Measurements from ENCODE around the gene IRF2. TPM values are rescaled to one million over a fixed set of nuclear protein-coding genes. Genes with fewer than 3 reads are reported as not detected.

The IRF2 gene
- polyA plus RNA-seq, 2 donors: 10.9 to 14.3 TPM

GRCh38 chr4:184398741-184399511 is 75.4 kb downstream of the IRF2 start:
- Histone ChIP-seq H3K27ac (ENCODE audit: low read depth in 2 of 2, low read length in 1 of 2) (no peak overlapping the region), H3K27me3 (ENCODE audit: control insufficient read depth in 1 of 2, insufficient read depth in 2 of 2, low read length in 2 of 2) (no peaks in the 10 kb centered on the region), H3K36me3 (ENCODE audit: control insufficient read depth in 2 of 2, insufficient read depth in 2 of 2, low read length in 1 of 2) (peaks cover 0 to 11% of the 10 kb centered on the region in 2 donors), H3K9me3 (ENCODE audit: control insufficient read depth in 2 of 2, insufficient read depth in 1 of 2, low read depth in 1 of 2, low read length in 1 of 2) (no peaks in the 10 kb centered on the region), H3K4me3 (ENCODE audit: low read depth in 1 of 2, low read length in 2 of 2) (no peak overlapping the region), H3K4me1 (ENCODE audit: control insufficient read depth in 2 of 2, insufficient read depth in 2 of 2, low read length in 1 of 2) (no peaks in the 10 kb centered on the region)
- 96 to 98% methylated on average over 24 of the region's 24 CpGs for WGBS, 2 donors

DNA sequence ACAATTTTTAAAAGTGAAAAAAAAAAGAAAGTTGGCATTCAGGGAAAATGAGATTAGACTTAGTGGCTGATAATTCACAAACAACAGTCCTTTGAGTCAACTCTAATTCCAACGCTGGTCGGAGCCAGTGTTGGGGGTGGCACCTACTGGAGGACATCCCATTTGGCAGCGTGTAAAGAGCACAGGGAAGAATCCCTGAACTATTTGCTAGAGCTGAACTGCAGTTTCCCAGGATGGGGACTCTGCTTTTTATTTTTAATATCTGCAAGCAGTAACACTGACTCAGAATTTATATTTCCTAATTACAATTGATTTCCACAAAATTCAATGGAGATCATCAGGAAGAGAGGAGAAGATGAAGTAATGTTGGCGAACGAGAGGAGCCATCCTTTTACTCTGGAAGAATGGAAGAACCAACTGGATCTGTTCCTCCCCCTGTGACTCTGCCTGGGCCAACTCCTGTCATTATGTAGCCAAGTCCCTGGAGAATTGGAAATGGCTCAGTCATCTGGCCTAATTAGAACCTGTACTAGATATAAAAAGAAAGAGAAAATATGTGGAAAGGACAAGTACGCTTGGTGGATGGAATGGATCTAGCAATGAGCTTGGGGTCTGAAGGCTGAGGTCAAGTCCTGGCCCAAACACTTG is 76.7 kb downstream of the IRF2 start:
- 71 to 76% methylated on average over 6 of the region's 6 CpGs for WGBS, 2 donors
- no peak overlapping the region for H3K4me3 ChIP-seq (ENCODE audit: low read depth in 1 of 2, low read length in 2 of 2)
- H3K4me1 ChIP-seq (ENCODE audit: control insufficient read depth in 2 of 2, insufficient read depth in 2 of 2, low read length in 1 of 2): no peaks in the 10 kb centered on the region
- H3K9me3 ChIP-seq (ENCODE audit: control insufficient read depth in 2 of 2, insufficient read depth in 1 of 2, low read depth in 1 of 2, low read length in 1 of 2): no peaks in the 10 kb centered on the region
- no peaks in the 10 kb centered on the region for H3K27me3 ChIP-seq (ENCODE audit: control insufficient read depth in 1 of 2, insufficient read depth in 2 of 2, low read length in 2 of 2)
- H3K36me3 ChIP-seq (ENCODE audit: control insufficient read depth in 2 of 2, insufficient read depth in 2 of 2, low read length in 1 of 2): peaks cover 0 to 15% of the 10 kb centered on the region in 2 donors
- no peak overlapping the region for H3K27ac ChIP-seq (ENCODE audit: low read depth in 2 of 2, low read length in 1 of 2)

DNA sequence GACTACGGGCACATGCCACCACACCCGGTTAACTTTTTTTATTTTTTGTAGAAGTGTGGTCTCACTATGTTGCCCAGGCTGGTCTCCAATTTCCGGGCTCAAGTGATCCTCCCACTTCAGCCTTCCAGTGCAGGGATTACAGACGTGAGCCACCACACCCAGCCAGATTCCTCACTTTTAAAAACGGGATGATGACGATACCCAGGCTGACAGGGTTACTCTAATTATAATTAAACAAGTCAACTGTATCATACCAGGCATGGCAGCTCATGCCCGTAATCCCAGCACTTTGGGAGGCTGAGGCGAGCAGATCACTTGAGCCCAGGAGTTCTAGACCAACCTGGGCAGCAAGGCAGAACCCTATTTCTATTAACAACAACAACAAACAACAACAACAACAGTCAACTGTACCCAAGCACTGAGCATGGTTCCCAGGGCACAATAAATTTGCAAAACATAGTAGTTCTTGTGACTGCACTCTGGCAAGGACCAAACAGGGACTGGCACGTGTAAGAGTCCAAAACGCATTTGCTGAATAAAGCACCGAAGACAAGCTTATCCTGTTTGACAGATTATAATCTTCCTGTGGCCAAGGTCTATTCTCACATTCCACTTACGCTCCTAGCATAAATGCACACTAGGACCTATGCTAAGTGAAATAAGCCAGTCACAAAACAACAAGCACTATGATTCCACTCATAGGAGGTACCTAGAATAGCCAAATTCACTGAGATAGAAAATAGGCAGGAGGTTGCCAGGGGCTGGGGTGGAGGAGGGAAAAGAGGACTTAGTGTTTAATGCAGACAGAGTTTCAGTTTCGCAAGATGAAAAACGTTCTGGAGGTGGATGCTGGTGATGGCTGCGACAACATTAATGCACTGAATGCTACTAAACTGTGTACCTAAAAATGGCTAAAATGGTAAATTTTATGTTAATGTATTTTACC is 77.5 kb downstream of the IRF2 start:
- Histone ChIP-seq H3K4me3 (ENCODE audit: low read depth in 1 of 2, low read length in 2 of 2) (no peak overlapping the region), H3K36me3 (ENCODE audit: control insufficient read depth in 2 of 2, insufficient read depth in 2 of 2, low read length in 1 of 2) (peaks cover 3 to 13% of the 10 kb centered on the region in 2 donors), H3K27me3 (ENCODE audit: control insufficient read depth in 1 of 2, insufficient read depth in 2 of 2, low read length in 2 of 2) (no peaks in the 10 kb centered on the region), H3K4me1 (ENCODE audit: control insufficient read depth in 2 of 2, insufficient read depth in 2 of 2, low read length in 1 of 2) (no peaks in the 10 kb centered on the region), H3K27ac (ENCODE audit: low read depth in 2 of 2, low read length in 1 of 2) (peak overlapping the region; percentile 26 to 29), H3K9me3 (ENCODE audit: control insufficient read depth in 2 of 2, insufficient read depth in 1 of 2, low read depth in 1 of 2, low read length in 1 of 2) (no peaks in the 10 kb centered on the region)
- 69 to 74% methylated on average over 15 of the region's 15 CpGs for WGBS, 2 donors

- Histone ChIP-seq H3K9me3 (ENCODE audit: control insufficient read depth in 2 of 2, insufficient read depth in 1 of 2, low read depth in 1 of 2, low read length in 1 of 2) (no peaks in the 10 kb centered on the region), H3K4me3 (ENCODE audit: low read depth in 1 of 2, low read length in 2 of 2) (no peak overlapping the region), H3K4me1 (ENCODE audit: control insufficient read depth in 2 of 2, insufficient read depth in 2 of 2, low read length in 1 of 2) (no peaks in the 10 kb centered on the region), H3K36me3 (ENCODE audit: control insufficient read depth in 2 of 2, insufficient read depth in 2 of 2, low read length in 1 of 2) (peaks cover 7 to 17% of the 10 kb centered on the region in 2 donors), H3K27me3 (ENCODE audit: control insufficient read depth in 1 of 2, insufficient read depth in 2 of 2, low read length in 2 of 2) (no peaks in the 10 kb centered on the region), H3K27ac (ENCODE audit: low read depth in 2 of 2, low read length in 1 of 2) (peak overlapping the region in 1 of 2 donors; percentile 26)
- 83 to 90% methylated on average over 14 of the region's 14 CpGs for WGBS, 2 donors
Measured at GRCh38 chr4:184395971-184396391, 78.4 kb downstream of the IRF2 start.

- Histone ChIP-seq H3K36me3 (ENCODE audit: control insufficient read depth in 2 of 2, insufficient read depth in 2 of 2, low read length in 1 of 2) (peaks cover 7 to 22% of the 10 kb centered on the region in 2 donors), H3K27ac (ENCODE audit: low read depth in 2 of 2, low read length in 1 of 2) (no peak overlapping the region)
Measured at GRCh38 chr4:184395451-184395917, 78.9 kb downstream of the IRF2 start.

DNA sequence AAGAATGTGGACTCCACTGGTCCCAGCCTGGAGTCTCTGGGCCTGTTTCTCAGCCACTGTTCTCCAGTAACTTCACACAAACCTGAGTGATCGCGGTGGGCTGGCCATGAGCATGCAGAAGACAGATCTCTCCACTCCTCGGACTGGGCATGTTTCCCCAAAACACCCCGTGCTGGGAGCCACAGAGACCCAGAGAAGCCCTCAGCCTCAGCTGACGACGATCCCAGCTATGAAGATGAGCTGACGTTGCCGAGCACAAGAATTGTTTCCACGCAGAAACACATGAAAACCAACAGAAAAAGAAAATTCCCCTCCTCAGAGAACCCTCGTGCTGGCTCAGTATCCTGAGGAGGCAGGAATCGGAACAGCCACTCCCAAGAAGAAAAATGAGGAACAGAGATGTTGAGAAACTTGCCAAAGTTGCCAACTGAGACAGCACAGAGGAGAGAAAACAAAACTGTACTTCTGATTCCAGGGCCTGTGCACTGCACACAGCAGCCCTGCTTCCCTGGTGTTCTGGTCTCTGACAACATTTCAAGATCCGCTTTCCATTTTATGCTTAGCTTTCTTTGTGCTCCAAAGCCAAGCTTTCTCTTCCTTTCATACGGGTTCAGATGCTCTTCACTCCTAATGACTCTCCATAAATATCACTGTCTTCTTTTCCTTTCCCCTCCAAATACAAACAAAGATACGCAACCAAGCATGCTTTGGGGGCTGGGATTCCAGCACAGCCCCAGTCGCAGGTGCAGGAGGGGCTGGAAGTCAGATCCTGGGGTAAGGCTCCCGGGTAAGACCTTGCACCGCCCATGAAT is 81.4 kb downstream of the IRF2 start:
- Histone ChIP-seq H3K4me1 (ENCODE audit: control insufficient read depth in 2 of 2, insufficient read depth in 2 of 2, low read length in 1 of 2) (peaks cover 0 to 5% of the 10 kb centered on the region in 2 donors), H3K36me3 (ENCODE audit: control insufficient read depth in 2 of 2, insufficient read depth in 2 of 2, low read length in 1 of 2) (peaks cover 12 to 35% of the 10 kb centered on the region in 2 donors), H3K9me3 (ENCODE audit: control insufficient read depth in 2 of 2, insufficient read depth in 1 of 2, low read depth in 1 of 2, low read length in 1 of 2) (no peaks in the 10 kb centered on the region), H3K27me3 (ENCODE audit: control insufficient read depth in 1 of 2, insufficient read depth in 2 of 2, low read length in 2 of 2) (no peaks in the 10 kb centered on the region), H3K4me3 (ENCODE audit: low read depth in 1 of 2, low read length in 2 of 2) (no peak overlapping the region), H3K27ac (ENCODE audit: low read depth in 2 of 2, low read length in 1 of 2) (no peak overlapping the region)
- 86% methylated on average over 17 of the region's 17 CpGs for WGBS, 2 donors

More at GRCh38 chr4:184395451-184395917, 78.9 kb downstream of the IRF2 start:
- H3K4me1 ChIP-seq (ENCODE audit: control insufficient read depth in 2 of 2, insufficient read depth in 2 of 2, low read length in 1 of 2): no peaks in the 10 kb centered on the region
- H3K9me3 ChIP-seq (ENCODE audit: control insufficient read depth in 2 of 2, insufficient read depth in 1 of 2, low read depth in 1 of 2, low read length in 1 of 2): no peaks in the 10 kb centered on the region
- 76 to 83% methylated on average over 7 of the region's 7 CpGs for WGBS, 2 donors
- no peaks in the 10 kb centered on the region for H3K27me3 ChIP-seq (ENCODE audit: control insufficient read depth in 1 of 2, insufficient read depth in 2 of 2, low read length in 2 of 2)
- H3K4me3 ChIP-seq (ENCODE audit: low read depth in 1 of 2, low read length in 2 of 2): no peak overlapping the region

GRCh38 chr4:184392316-184392715 is 82.0 kb downstream of the IRF2 start:
- 92% methylated on average over 6 of the region's 6 CpGs for WGBS, 2 donors
- H3K36me3 ChIP-seq (ENCODE audit: control insufficient read depth in 2 of 2, insufficient read depth in 2 of 2, low read length in 1 of 2): peaks cover 12 to 35% of the 10 kb centered on the region in 2 donors
- no peaks in the 10 kb centered on the region for H3K27me3 ChIP-seq (ENCODE audit: control insufficient read depth in 1 of 2, insufficient read depth in 2 of 2, low read length in 2 of 2)

GRCh38 chr4:184389978-184390900 is 84.1 kb downstream of the IRF2 start:
- no peak overlapping the region for H3K27ac ChIP-seq (ENCODE audit: low read depth in 2 of 2, low read length in 1 of 2)
- H3K4me3 ChIP-seq (ENCODE audit: low read depth in 1 of 2, low read length in 2 of 2): no peak overlapping the region
- H3K4me1 ChIP-seq (ENCODE audit: control insufficient read depth in 2 of 2, insufficient read depth in 2 of 2, low read length in 1 of 2): peaks cover 4 to 5% of the 10 kb centered on the region in 2 donors
- H3K36me3 ChIP-seq (ENCODE audit: control insufficient read depth in 2 of 2, insufficient read depth in 2 of 2, low read length in 1 of 2): peaks cover 12 to 33% of the 10 kb centered on the region in 2 donors
- no peaks in the 10 kb centered on the region for H3K27me3 ChIP-seq (ENCODE audit: control insufficient read depth in 1 of 2, insufficient read depth in 2 of 2, low read length in 2 of 2)
- H3K9me3 ChIP-seq (ENCODE audit: control insufficient read depth in 2 of 2, insufficient read depth in 1 of 2, low read depth in 1 of 2, low read length in 1 of 2): no peaks in the 10 kb centered on the region
- 83 to 84% methylated on average over 24 of the region's 24 CpGs for WGBS, 2 donors

More at GRCh38 chr4:184392316-184392715, 82.0 kb downstream of the IRF2 start:
- Histone ChIP-seq H3K4me1 (ENCODE audit: control insufficient read depth in 2 of 2, insufficient read depth in 2 of 2, low read length in 1 of 2) (peaks cover 0 to 5% of the 10 kb centered on the region in 2 donors), H3K4me3 (ENCODE audit: low read depth in 1 of 2, low read length in 2 of 2) (no peak overlapping the region), H3K9me3 (ENCODE audit: control insufficient read depth in 2 of 2, insufficient read depth in 1 of 2, low read depth in 1 of 2, low read length in 1 of 2) (no peaks in the 10 kb centered on the region), H3K27ac (ENCODE audit: low read depth in 2 of 2, low read length in 1 of 2) (no peak overlapping the region)
